DOHH2 (cell line): ENCODE data around the gene MRPS7.

ENCODE experiments used
- H3F3A ChIP-seq: fragments of 200-600 bp; sonication (generic), shearing (Covaris generic); 2 replicates; pipeline ENCODE4 v1.6.0; 2016; ENCODE audit warnings: antibody characterized with exemption, mild to moderate bottlenecking; ENCODE audit not compliant: control insufficient read depth, insufficient read depth
- H3K27ac ChIP-seq: fragments of 200-600 bp; sonication (generic); 2 replicates; pipeline ENCODE4 v1.5.1; 2014; ENCODE audit warnings: low read depth, mild to moderate bottlenecking, low read length, moderate library complexity
- H3K27me3 ChIP-seq: fragments of 200-600 bp; sonication (generic); 2 replicates; pipeline ENCODE4 v1.6.1; 2014; ENCODE audit warnings: mild to moderate bottlenecking, low read length, mixed read lengths; ENCODE audit not compliant: control insufficient read depth
- H3K36me3 ChIP-seq: fragments of 200-600 bp; sonication (generic); 2 replicates; pipeline ENCODE4 v1.6.1; 2014; ENCODE audit warnings: mild to moderate bottlenecking, low read length, moderate library complexity, mixed read lengths; ENCODE audit not compliant: control insufficient read depth
- H3K4me1 ChIP-seq: fragments of 200-600 bp; sonication (generic); 2 replicates; pipeline ENCODE4 v1.6.1; 2014; ENCODE audit warnings: mild to moderate bottlenecking, low read length, mixed read lengths; ENCODE audit not compliant: control insufficient read depth
- H3K4me2 ChIP-seq: fragments of 200-600 bp; sonication (generic); 2 replicates; pipeline ENCODE4 v1.6.0; 2014; ENCODE audit warnings: mild to moderate bottlenecking, low read length, moderate library complexity
- H3K4me3 ChIP-seq: fragments of 200-600 bp; sonication (generic); 2 replicates; pipeline ENCODE4 v1.5.1; 2014; ENCODE audit warnings: mild to moderate bottlenecking, low read length, mixed read lengths
- H3K79me2 ChIP-seq: fragments of 200-600 bp; sonication (generic); 2 replicates; pipeline ENCODE4 v1.6.1; 2014; ENCODE audit warnings: mild to moderate bottlenecking, low read length, mixed read lengths; ENCODE audit not compliant: control insufficient read depth
- H3K9me2 ChIP-seq: fragments of 200-600 bp; sonication (generic); replicated peaks from 2 replicates; pipeline ENCODE4 v1.6.1; 2014; ENCODE audit warnings: mild to moderate bottlenecking, low read length, mixed read lengths; ENCODE audit not compliant: control insufficient read depth
- H3K9me3 ChIP-seq: fragments of 200-600 bp; sonication (generic); 2 replicates; pipeline ENCODE4 v1.6.1; 2014; ENCODE audit warnings: antibody characterized with exemption, low read length, mixed read lengths; ENCODE audit not compliant: control insufficient read depth, insufficient read depth
- H4K20me1 ChIP-seq: fragments of 200-600 bp; sonication (generic); 2 replicates; pipeline ENCODE4 v1.6.0; 2014; ENCODE audit warnings: low read depth, mild to moderate bottlenecking, antibody characterized with exemption, low read length, moderate library complexity; ENCODE audit not compliant: control insufficient read depth, insufficient read depth
- CTCF ChIP-seq: fragments of 200-600 bp; sonication (generic); IDR thresholded peaks from one replicate; pipeline ENCODE4 v1.5.1; 2014; ENCODE audit warnings: antibody characterized with exemption, mild to moderate bottlenecking, low read depth, low read length; ENCODE audit not compliant: poor library complexity, severe bottlenecking
- EZH2phosphoT487 ChIP-seq: fragments of 200-600 bp; sonication (generic); IDR thresholded peaks from 2 replicates; pipeline ENCODE4 v1.6.1; 2017; ENCODE audit warnings: borderline replicate concordance, mild to moderate bottlenecking, antibody characterized with exemption, low read length, moderate library complexity, mixed read lengths

Gene MRPS7

GRCh38 chr17:75265614-75266315 is 4.1 kb downstream of the MRPS7 start:
- Histone ChIP-seq H3F3A (peaks cover 3% of the 10 kb centered on the region), H3K4me3 (no peak overlapping the region), H4K20me1 (peaks cover under 1% of the 10 kb centered on the region; the same call in 1 of the 2 replicates), H3K27me3 (no peaks in the 10 kb centered on the region), H3K27ac (no peak overlapping the region), H3K36me3 (peaks cover 65% of the 10 kb centered on the region), H3K4me1 (peaks cover 28% of the 10 kb centered on the region), H3K4me2 (no peak overlapping the region), H3K9me2 (no peaks in the 10 kb centered on the region), H3K9me3 (no peaks in the 10 kb centered on the region), H3K79me2 (peaks cover 42% of the 10 kb centered on the region)
- no peak for TF ChIP-seq CTCF
- no peak for TF ChIP-seq EZH2phosphoT487

GRCh38 chr17:75266316-75267152 is 4.9 kb downstream of the MRPS7 start:
- H3K9me3 ChIP-seq = no peaks in the 10 kb centered on the region
- H3K27ac ChIP-seq = no peak overlapping the region
- peaks cover 3% of the 10 kb centered on the region for H3F3A ChIP-seq
- no peaks in the 10 kb centered on the region for H4K20me1 ChIP-seq
- no peak overlapping the region for H3K4me3 ChIP-seq
- no peaks in the 10 kb centered on the region for H3K9me2 ChIP-seq
- H3K36me3 ChIP-seq = peaks cover 64% of the 10 kb centered on the region
- TF ChIP-seq CTCF (no peak), EZH2phosphoT487 (no peak)
- H3K4me2 ChIP-seq = no peak overlapping the region
- H3K79me2 ChIP-seq = peaks cover 40% of the 10 kb centered on the region
- no peaks in the 10 kb centered on the region for H3K27me3 ChIP-seq
- H3K4me1 ChIP-seq = peaks cover 28% of the 10 kb centered on the region

GRCh38 chr17:75267153-75267410 is 5.4 kb downstream of the MRPS7 start:
- Histone ChIP-seq H3K36me3 (peaks cover 61% of the 10 kb centered on the region), H3K4me2 (no peak overlapping the region)

More at GRCh38 chr17:75267153-75267410, 5.4 kb downstream of the MRPS7 start:
- Histone ChIP-seq H3K27ac (no peak overlapping the region), H3K4me3 (no peak overlapping the region), H3K4me1 (peaks cover 31% of the 10 kb centered on the region), H3K9me3 (no peaks in the 10 kb centered on the region), H3K79me2 (peaks cover 41% of the 10 kb centered on the region), H3F3A (peaks cover 3% of the 10 kb centered on the region), H3K9me2 (no peaks in the 10 kb centered on the region), H4K20me1 (no peaks in the 10 kb centered on the region), H3K27me3 (no peaks in the 10 kb centered on the region)
- no peak for TF ChIP-seq CTCF
- TF ChIP-seq EZH2phosphoT487 = no peak
